Measurements from ENCODE around the gene RBBP8NL. TPM values are rescaled to one million over a fixed set of nuclear protein-coding genes. Genes with fewer than 3 reads are reported as not detected.

Gene RBBP8NL
- total and polyA plus RNA-seq, 2 of the 8 experiments (the other 6 are each of a cell fraction or from before 2014, with no cell fraction given), result 0.43 to 0.48 TPM

- TF ChIP-seq YY1 (IDR thresholded peaks at IDR 0.05; ENCODE audit: low read depth, low read length), result no peak
- no peak for TF ChIP-seq CEBPB (IDR thresholded peaks at IDR 0.05; ENCODE audit: low read depth, low read length)
- no peak for TF ChIP-seq BRCA1 (IDR thresholded peaks at IDR 0.05; ENCODE audit: low read depth, low read length)
- no peak for TF ChIP-seq ASH2L (IDR thresholded peaks at IDR 0.05; ENCODE audit: low read length)
- no peak for TF ChIP-seq SIRT6 (IDR thresholded peaks at IDR 0.05; ENCODE audit: low read length)
- TF ChIP-seq CBX5 (IDR thresholded peaks at IDR 0.05; ENCODE audit: low read depth, low read length), result no peak
- TF ChIP-seq SRF (IDR thresholded peaks at IDR 0.05; ENCODE audit: low read depth, low read length), result no peak
- TF ChIP-seq BACH1 (IDR thresholded peaks at IDR 0.05; ENCODE audit: low read length), result no peak
- no peak for TF ChIP-seq TAF7 (optimal IDR thresholded peaks at IDR 0.05; ENCODE audit: borderline replicate concordance, low read depth, low read length)
- no peak for TF ChIP-seq ZNF274 (IDR thresholded peaks at IDR 0.05; ENCODE audit: borderline replicate concordance, extremely low read depth, low read length)
- no peak for TF ChIP-seq SIX5 (IDR thresholded peaks at IDR 0.05; ENCODE audit: low read depth, low read length)
- TF ChIP-seq SP2 (IDR thresholded peaks at IDR 0.05; ENCODE audit: low read length), result no peak
- TF ChIP-seq TBP (IDR thresholded peaks at IDR 0.05; ENCODE audit: low read depth, low read length), result no peak
- TF ChIP-seq ATF3 (IDR thresholded peaks at IDR 0.05; ENCODE audit: insufficient read depth, low read depth, low read length), result no peak
- no peak for TF ChIP-seq FOSL1 (IDR thresholded peaks at IDR 0.05; ENCODE audit: insufficient read depth, low read depth, low read length)
- no peak for TF ChIP-seq TAF1 (IDR thresholded peaks at IDR 0.05; ENCODE audit: low read depth, low read length)
- TF ChIP-seq ATF2 (IDR thresholded peaks at IDR 0.05; ENCODE audit: low read length), result no peak
- TF ChIP-seq KDM1A (IDR thresholded peaks at IDR 0.05; ENCODE audit: borderline replicate concordance, low read length), result no peak
- TF ChIP-seq NANOG (IDR thresholded peaks at IDR 0.05; ENCODE audit: insufficient read depth, low read depth, low read length, poor library complexity, severe bottlenecking), result no peak
Observed at GRCh38 chr20:62363920-62364851, 63.2 kb downstream of the RBBP8NL start (continued).

Measured in H1 (cell line).